Measurements from ENCODE around the gene EPHB2.
A peak's percentile ranks its signal among the peaks of the same experiment; 100 is the strongest.

The EPHB2 gene

GRCh38 chr1:22865736-22866135 lies 155.1 kb downstream of the EPHB2 start:
- DNase-seq: no peak

GRCh38 chr1:22866868-22867267 lies 156.2 kb downstream of the EPHB2 start:
- no peak for DNase-seq

- no peak for DNase-seq
Measured at GRCh38 chr1:22868331-22868730, 157.7 kb downstream of the EPHB2 start.

- DNase-seq: no peak
Measured at GRCh38 chr1:22869325-22869724, 158.7 kb downstream of the EPHB2 start.

GRCh38 chr1:22870201-22870871 lies 159.7 kb downstream of the EPHB2 start:
- peak; percentile 70 for DNase-seq

- DNase-seq: no peak
Measured at GRCh38 chr1:22872981-22873664, 162.5 kb downstream of the EPHB2 start.

GRCh38 chr1:22874785-22875184 lies 164.1 kb downstream of the EPHB2 start:
- DNase-seq: no peak

GRCh38 chr1:22875241-22875640 lies 164.6 kb downstream of the EPHB2 start:
- DNase-seq: no peak

- no peak for DNase-seq
Measured at GRCh38 chr1:22875841-22876240, 165.2 kb downstream of the EPHB2 start.

GRCh38 chr1:22876359-22877111 lies 165.9 kb downstream of the EPHB2 start:
- peak; percentile 70 for DNase-seq

- DNase-seq: no peak
Measured at GRCh38 chr1:22877112-22877915, 166.7 kb downstream of the EPHB2 start.

GRCh38 chr1:22877980-22878379 lies 167.3 kb downstream of the EPHB2 start:
- no peak for DNase-seq

GRCh38 chr1:22878626-22879025 lies 168.0 kb downstream of the EPHB2 start:
- no peak for DNase-seq

- no peak for DNase-seq
Measured at GRCh38 chr1:22879445-22879844, 168.8 kb downstream of the EPHB2 start.

GRCh38 chr1:22880174-22880601 lies 169.5 kb downstream of the EPHB2 start:
- no peak for DNase-seq

GRCh38 chr1:22883406-22883805 lies 172.8 kb downstream of the EPHB2 start:
- no peak for DNase-seq

GRCh38 chr1:22884806-22885530 lies 174.3 kb downstream of the EPHB2 start:
- no peak for DNase-seq

GRCh38 chr1:22886211-22886610 lies 175.6 kb downstream of the EPHB2 start:
- no peak for DNase-seq

GRCh38 chr1:22887491-22887890 lies 176.9 kb downstream of the EPHB2 start:
- no peak for DNase-seq

GRCh38 chr1:22888320-22889075 lies 177.9 kb downstream of the EPHB2 start:
- no peak for DNase-seq

- DNase-seq: no peak
Measured at GRCh38 chr1:22889213-22889827, 178.7 kb downstream of the EPHB2 start.
